Brain microvascular endothelial cell (primary cell): Measurements from ENCODE around the gene SMOC2.

ENCODE experiments used
- DNase-seq: peaks from one replicate; pipeline ENCODE4 v3.0.0-alpha.2; 2020
- H3K27ac ChIP-seq: fragments of 250-450 bp; sonication (Bioruptor Pico); 2 replicates; pipeline ENCODE4 v1.5.1; 2020; ENCODE audit warnings: mild to moderate bottlenecking, moderate library complexity
- H3K27me3 ChIP-seq: fragments of 250-450 bp; sonication (Bioruptor Pico); replicated peaks from 2 replicates; pipeline ENCODE4 v1.5.1; 2020; ENCODE audit warnings: mild to moderate bottlenecking
- H3K36me3 ChIP-seq: fragments of 250-450 bp; sonication (Bioruptor Pico); replicated peaks from 2 replicates; pipeline ENCODE4 v1.5.1; 2020; ENCODE audit warnings: mild to moderate bottlenecking
- H3K4me3 ChIP-seq: 2 replicates; pipeline ENCODE4 v1.5.1; 2011; ENCODE audit warnings: low read depth, mild to moderate bottlenecking, control low read depth, low read length, moderate library complexity
- in situ Hi-C: cut with HindIII; loops from 2 replicates; pipeline ENCODE4 v1.10.0; 2017; ENCODE audit warnings: low sequenced_read_pairs, low pct_ligation_motif_present
- TF ChIP-seq, protein P1 (sequence below): IDR thresholded peaks from 2 replicates; pipeline ENCODE4 v1.5.1; 2011; ENCODE audit warnings: low read depth, mild to moderate bottlenecking, moderate library complexity, low read length, control low read depth, inconsistent platforms; ENCODE audit errors: missing control alignments

Gene SMOC2

DNA sequence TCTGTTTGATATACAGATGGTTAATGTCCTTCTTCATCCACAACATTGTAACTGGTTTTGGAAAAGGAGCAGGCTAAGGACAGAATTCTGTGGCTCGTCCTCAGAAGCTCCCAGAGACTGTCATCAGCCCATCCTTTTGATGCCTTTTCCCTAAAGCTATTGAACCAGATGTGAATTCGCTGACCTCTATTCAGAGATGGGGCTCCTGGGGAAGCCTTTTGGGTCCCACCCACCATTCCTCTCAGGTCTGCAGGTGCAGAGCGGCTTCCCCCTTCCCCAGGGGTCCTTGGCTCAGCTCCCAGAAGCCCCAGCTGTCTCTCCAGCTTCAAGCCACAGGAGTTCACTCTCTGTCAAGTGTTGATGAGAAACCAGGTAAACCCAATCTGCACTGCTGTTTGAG is 191.7 kb downstream of the SMOC2 start:
- DNase-seq = no peak
- no peak overlapping the region for H3K27ac ChIP-seq
- no peak overlapping the region for H3K4me3 ChIP-seq
- H3K27me3 ChIP-seq = no peaks in the 10 kb centered on the region
- H3K36me3 ChIP-seq = no peaks in the 10 kb centered on the region
- in situ Hi-C loops = no loop called here
- TF ChIP-seq, protein P1, sequence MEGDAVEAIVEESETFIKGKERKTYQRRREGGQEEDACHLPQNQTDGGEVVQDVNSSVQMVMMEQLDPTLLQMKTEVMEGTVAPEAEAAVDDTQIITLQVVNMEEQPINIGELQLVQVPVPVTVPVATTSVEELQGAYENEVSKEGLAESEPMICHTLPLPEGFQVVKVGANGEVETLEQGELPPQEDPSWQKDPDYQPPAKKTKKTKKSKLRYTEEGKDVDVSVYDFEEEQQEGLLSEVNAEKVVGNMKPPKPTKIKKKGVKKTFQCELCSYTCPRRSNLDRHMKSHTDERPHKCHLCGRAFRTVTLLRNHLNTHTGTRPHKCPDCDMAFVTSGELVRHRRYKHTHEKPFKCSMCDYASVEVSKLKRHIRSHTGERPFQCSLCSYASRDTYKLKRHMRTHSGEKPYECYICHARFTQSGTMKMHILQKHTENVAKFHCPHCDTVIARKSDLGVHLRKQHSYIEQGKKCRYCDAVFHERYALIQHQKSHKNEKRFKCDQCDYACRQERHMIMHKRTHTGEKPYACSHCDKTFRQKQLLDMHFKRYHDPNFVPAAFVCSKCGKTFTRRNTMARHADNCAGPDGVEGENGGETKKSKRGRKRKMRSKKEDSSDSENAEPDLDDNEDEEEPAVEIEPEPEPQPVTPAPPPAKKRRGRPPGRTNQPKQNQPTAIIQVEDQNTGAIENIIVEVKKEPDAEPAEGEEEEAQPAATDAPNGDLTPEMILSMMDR = no peak

DNA sequence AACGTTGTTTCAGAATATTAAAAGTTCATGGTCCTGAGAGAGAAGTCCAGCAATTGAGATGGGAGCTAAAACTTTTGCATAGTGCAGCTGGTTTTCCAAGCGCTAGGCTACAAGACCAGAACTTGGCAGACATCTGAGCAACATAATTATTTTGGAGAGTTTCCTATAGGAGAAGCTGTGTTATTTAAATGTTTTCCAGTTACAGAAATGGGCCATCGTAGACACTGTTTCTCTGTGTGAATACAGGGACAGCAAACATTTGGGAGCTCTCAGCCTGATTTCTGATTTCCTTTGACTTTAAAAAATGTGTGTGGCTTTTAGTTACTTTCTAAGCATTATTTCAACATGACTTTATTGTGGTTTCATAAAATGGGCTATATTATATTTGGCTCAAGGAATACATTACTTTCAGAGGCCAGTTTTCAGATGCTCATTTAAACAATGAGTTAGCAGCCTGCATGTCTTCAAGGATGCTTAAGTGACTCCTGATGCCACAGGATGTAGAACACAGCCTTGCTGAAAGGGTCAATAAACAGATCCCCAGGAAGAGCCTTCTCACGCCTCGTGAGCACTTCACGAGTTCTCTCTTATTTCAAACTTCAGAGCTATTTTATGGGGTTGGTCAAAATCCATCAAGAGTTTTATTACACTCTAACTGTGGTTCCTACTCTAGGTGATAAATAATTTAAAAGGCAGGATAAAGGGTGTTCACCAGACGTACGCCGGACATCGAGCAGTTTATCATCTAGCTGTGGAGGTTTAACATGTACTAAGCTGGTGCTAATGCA is 193.8 kb downstream of the SMOC2 start:
- Histone ChIP-seq H3K4me3 (no peak overlapping the region), H3K27me3 (no peaks in the 10 kb centered on the region), H3K27ac (no peak overlapping the region), H3K36me3 (no peaks in the 10 kb centered on the region)
- DNase-seq = no peak
- TF ChIP-seq, protein P1 = no peak
- in situ Hi-C loops = no loop called here

DNA sequence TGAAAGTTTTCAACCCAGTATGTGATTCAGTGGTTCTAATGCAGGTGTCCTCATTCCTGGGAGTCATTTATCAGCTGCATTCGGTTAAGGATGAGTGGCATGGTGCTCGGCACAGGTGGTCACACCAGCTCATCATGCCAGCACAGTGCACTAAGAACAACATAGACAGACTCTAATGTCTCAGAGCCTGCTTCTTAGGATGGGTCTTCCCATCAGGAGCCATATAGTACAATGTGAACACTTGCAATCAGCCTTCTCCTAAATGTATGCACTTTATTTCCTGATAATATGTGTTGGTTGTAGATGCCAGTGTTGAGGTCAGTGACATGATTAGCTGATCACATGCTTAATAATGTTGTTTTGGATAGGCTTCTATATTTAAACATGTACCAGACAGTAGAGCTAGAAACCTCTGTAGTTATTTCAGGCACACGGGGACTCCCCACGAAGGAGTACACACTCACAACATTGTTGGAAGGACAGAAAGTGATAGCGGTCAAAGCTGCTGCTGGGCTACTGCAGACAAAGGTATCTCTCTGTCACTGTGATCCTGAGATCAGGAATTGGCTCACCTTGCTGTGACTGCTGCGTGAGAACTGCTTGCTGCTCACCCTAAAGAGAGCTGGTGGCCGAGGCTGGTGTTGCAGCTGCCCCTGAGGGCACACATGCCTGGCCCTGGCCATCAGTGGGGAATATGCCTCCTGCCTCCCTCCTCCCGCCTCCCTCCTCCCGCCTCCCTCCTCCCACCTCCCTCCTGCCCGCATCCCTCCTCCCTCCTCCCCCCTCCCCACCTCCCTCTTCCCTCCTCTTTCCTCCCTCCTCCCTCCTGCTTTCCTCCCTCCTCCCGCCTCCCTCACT is 195.4 kb downstream of the SMOC2 start:
- Histone ChIP-seq H3K27me3 (no peaks in the 10 kb centered on the region), H3K4me3 (no peak overlapping the region), H3K36me3 (no peaks in the 10 kb centered on the region), H3K27ac (no peak overlapping the region)
- TF ChIP-seq, protein P1 = no peak
- no peak for DNase-seq
- in situ Hi-C loops = no loop called here

DNA sequence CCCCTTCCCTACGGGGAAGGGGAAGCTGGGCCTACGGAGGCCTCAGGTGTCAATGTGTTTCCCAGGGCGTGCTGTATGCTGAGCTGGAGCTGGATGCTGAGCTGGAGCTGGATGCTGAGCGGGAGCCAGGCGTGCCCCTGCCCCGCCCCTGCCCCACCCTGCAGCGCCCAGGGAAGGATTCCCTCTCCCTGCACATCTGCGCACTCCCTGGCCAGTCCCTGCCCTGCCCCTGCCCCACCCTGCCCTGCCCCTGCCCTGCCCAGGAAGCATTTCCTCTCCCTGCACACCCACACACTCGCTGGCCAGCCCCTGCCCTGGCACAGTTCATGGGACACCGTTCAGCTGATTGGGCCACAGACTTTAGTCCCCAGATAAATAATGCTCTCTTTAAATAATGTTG is 196.8 kb downstream of the SMOC2 start:
- no peak overlapping the region for H3K27ac ChIP-seq
- DNase-seq = no peak
- in situ Hi-C loops = no loop called here
- TF ChIP-seq, protein P1 = no peak
- H3K27me3 ChIP-seq = no peaks in the 10 kb centered on the region
- H3K4me3 ChIP-seq = no peak overlapping the region
- H3K36me3 ChIP-seq = no peaks in the 10 kb centered on the region

DNA sequence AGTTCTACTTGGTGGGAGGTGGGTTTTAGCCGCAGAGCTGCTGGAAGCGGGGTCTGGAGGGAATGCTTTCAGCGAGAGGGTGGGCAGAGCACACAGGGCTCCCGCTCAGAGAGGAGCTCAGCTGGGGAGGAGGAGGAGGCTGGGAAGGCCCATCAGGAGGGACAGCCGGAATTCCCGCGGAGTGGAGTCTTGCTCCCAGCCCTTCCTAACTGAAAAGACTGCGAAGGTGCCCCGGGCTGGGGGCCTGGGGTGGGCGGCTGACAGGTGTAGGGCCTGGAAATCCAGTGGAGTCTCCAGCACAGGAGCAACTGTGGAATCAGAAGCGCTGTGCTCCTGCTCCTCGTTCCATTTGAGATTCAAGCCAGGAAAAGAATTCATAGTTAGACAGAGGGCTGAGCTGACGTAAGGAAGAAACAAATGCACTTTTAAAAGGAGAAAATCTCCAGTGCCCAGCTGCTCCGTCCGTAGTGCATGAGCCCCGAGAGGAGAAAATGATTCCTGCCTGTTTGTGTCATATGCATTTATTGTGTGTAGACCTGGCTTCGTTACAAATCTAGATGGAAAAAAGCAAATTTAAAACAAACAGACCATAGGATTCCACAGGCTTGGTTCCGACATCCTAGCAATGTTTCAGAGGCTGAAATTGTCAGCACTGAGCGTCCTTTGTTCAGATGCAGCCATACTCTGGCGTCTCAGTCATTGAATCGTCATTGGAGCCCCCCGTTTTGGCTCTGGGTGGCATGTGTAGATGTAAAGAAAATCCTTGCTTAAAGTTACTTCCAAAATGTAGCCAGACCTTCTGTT is 197.7 kb downstream of the SMOC2 start:
- no peak overlapping the region for H3K4me3 ChIP-seq
- DNase-seq = no peak
- H3K27me3 ChIP-seq = no peaks in the 10 kb centered on the region
- in situ Hi-C loops = no loop called here
- H3K36me3 ChIP-seq = no peaks in the 10 kb centered on the region
- TF ChIP-seq, protein P1 = no peak
- no peak overlapping the region for H3K27ac ChIP-seq
